Naive thymus-derived CD4-positive, alpha-beta T cell (primary cell): ENCODE data around the gene NDUFV2. TPM values are rescaled to one million over a fixed set of nuclear protein-coding genes. Genes with fewer than 3 reads are reported as not detected.

Experiments used
- ATAC-seq: fragments of 150-1000 bp; cut with Tn5 transposase; 2 replicates; pipeline ENCODE4 v1.10.0; 2021; ENCODE audit warnings: mild to moderate bottlenecking, moderate library complexity
- CTCF ChIA-PET: fragments of 350-600 bp; sonication (Branson Sonifier 250); formaldehyde crosslinking; loops from one replicate; lab custom pipeline; 2021; ENCODE audit warnings: antibody characterized with exemption; lab: Charles Lee
- POLR2A ChIA-PET: fragments of 350-600 bp; sonication (Branson Sonifier 250); formaldehyde crosslinking; loops from one replicate; lab custom pipeline; 2021; ENCODE audit warnings: antibody characterized with exemption, inconsistent platforms; lab: Charles Lee
- DNase-seq, 9 donors: peaks; one replicate each; pipeline versions ENCODE4 v3.0.0 to v3.0.0-alpha.2; 2020 to 2022; ENCODE audit warnings: mixed read lengths in 1 of 9
- H3K27ac ChIP-seq: one replicate; pipeline ENCODE4 v1.7.0; 2013; ENCODE audit warnings: mild to moderate bottlenecking, low read depth, low read length, moderate library complexity
- H3K27me3 ChIP-seq, 2 donors: one replicate each; pipeline ENCODE4 v1.7.0; 2013; ENCODE audit warnings: low read length in 2 of 2, mild to moderate bottlenecking in 2 of 2, moderate library complexity in 2 of 2; ENCODE audit not compliant: control insufficient read depth in 2 of 2, insufficient read depth in 2 of 2
- H3K36me3 ChIP-seq, 3 experiments: 1 replicate in 2 of 3; 2 replicates in 1 of 3; pipeline ENCODE4 v1.7.0; 2013; ENCODE audit warnings: low read length in 3 of 3, mild to moderate bottlenecking in 3 of 3, moderate library complexity in 1 of 3; ENCODE audit not compliant: insufficient read depth in 3 of 3, control insufficient read depth in 2 of 3
- H3K4me1 ChIP-seq, 2 donors: one replicate each; pipeline ENCODE4 v1.7.0; 2013; ENCODE audit warnings: low read length in 2 of 2, mild to moderate bottlenecking in 2 of 2, moderate library complexity in 1 of 2; ENCODE audit not compliant: control insufficient read depth in 2 of 2, insufficient read depth in 2 of 2
- H3K4me3 ChIP-seq: 2 replicates; pipeline ENCODE4 v1.7.0; 2013; ENCODE audit warnings: mild to moderate bottlenecking, low read length
- H3K9me3 ChIP-seq, 3 experiments: 1 replicate in 2 of 3; 2 replicates in 1 of 3; pipeline ENCODE4 v1.7.0; 2013; ENCODE audit warnings: low read length in 3 of 3; ENCODE audit not compliant: control insufficient read depth in 2 of 3
- H3K27ac Mint-ChIP-seq, 9 donors: one replicate each; pipeline ENCODE4 v1.8.0; 2020 to 2022; ENCODE audit warnings: mixed read lengths in 9 of 9, mild to moderate bottlenecking in 8 of 9, moderate library complexity in 5 of 9, inconsistent platforms in 2 of 9
- H3K27me3 Mint-ChIP-seq, 5 donors: one replicate each; pipeline ENCODE4 v1.8.0; 2021 to 2022; ENCODE audit warnings: mixed read lengths in 5 of 5, mild to moderate bottlenecking in 1 of 5
- H3K36me3 Mint-ChIP-seq, 5 donors: one replicate each; pipeline ENCODE4 v1.8.0; 2020 to 2022; ENCODE audit warnings: mixed read lengths in 5 of 5, mild to moderate bottlenecking in 3 of 5, inconsistent platforms in 1 of 5
- H3K4me1 Mint-ChIP-seq, 7 donors: one replicate each; pipeline ENCODE4 v1.8.0; 2020 to 2022; ENCODE audit warnings: mixed read lengths in 7 of 7, mild to moderate bottlenecking in 3 of 7, inconsistent platforms in 1 of 7
- H3K4me3 Mint-ChIP-seq, 10 donors: one replicate each; pipeline ENCODE4 v1.8.0; 2020 to 2022; ENCODE audit warnings: mild to moderate bottlenecking in 10 of 10, mixed read lengths in 10 of 10, moderate library complexity in 6 of 10, inconsistent platforms in 2 of 10
- H3K9me3 Mint-ChIP-seq, 11 donors: one replicate each; pipeline ENCODE4 v1.8.0; 2020 to 2022; ENCODE audit warnings: mixed read lengths in 11 of 11, mild to moderate bottlenecking in 4 of 11, inconsistent platforms in 1 of 11, moderate library complexity in 1 of 11
- intact Hi-C, 2 donors: fragments of 100-400 bp; cut with micrococcal nuclease; formaldehyde crosslinking; loops; one replicate each; pipeline ENCODE4 v1.15.1; 2023
- polyA plus RNA-seq, 2 donors: library from polyadenylated mRNA; unstranded; fragments of 300-500 nt; fragmentation: Illumina TruSeq; gene quantifications; one replicate each; pipeline ENCODE4 v1.2.3, GENCODE V29; 2021
- total RNA-seq, 6 experiments: library from RNA in 5 of 6; stranded (reverse) in 5 of 6; gene quantifications; 1 replicate in 5 of 6; 2 replicates in 1 of 6; pipeline ENCODE4 v1.2.3 and lab custom pipeline; 2021 to 2026

The NDUFV2 gene
- total and polyA plus RNA-seq, 7 experiments from 2014 or later: 127 to 198 (median 171) TPM

DNA sequence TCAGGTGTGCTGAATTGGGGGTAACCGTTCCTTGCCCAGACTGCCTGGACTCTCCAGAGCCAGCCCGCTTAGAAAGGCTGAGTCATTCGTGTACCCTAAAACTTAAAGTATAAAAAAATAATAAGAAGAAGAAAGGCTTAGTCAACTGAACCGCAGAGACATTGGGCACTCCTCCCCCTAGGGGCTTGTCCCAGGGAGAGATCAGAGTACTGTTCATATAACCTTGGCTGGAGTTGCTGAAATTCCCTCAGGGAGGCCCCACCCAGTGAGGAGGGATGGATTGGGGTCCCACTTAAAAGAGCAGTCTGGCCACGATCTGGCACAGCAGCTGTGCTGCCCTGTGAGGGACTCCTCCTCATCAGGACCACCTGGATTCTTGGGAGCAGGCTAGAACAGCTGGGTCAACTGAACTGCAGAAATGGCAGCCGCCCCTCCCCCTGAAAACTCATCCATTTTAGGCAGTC, 71.3 kb downstream of the NDUFV2 start:
- peak; percentile 46 for ATAC-seq
- Histone ChIP-seq H3K9me3 (no peaks in the 10 kb centered on the region), H3K4me1 (peaks cover 23 to 28% of the 10 kb centered on the region in 2 donors), H3K4me3 (no peak overlapping the region), H3K27me3 (no peaks in the 10 kb centered on the region), H3K36me3 (peaks cover 0 to 4% (median 0%) of the 10 kb centered on the region in 3 experiments), H3K27ac (no peak overlapping the region)
- Mint-ChIP-seq H3K9me3 (peaks cover 0 to 25% (median 5%) of the 10 kb centered on the region in 11 donors), H3K4me3 (peak overlapping the region in 1 of 10 donors; percentile 23), H3K36me3 (peaks cover 3 to 49% (median 25%) of the 10 kb centered on the region in 5 donors), H3K27me3 (no peaks in the 10 kb centered on the region), H3K4me1 (peaks cover 32 to 97% (median 77%) of the 10 kb centered on the region in 7 donors), H3K27ac (peak overlapping the region in 2 of 9 donors; percentile 12 to 32)
- no peak for DNase-seq
- intact Hi-C loops: no loop called here
- CTCF ChIA-PET: interaction anchor here (0.6 kb wide), 1 partner anchor 40 kb away, joined by 3 read pairs; no protein-coding TSS in a partner anchor
- POLR2A ChIA-PET: no interaction called here

- POLR2A ChIA-PET: no interaction called here
- Histone ChIP-seq H3K9me3 (no peaks in the 10 kb centered on the region), H3K4me3 (no peak overlapping the region), H3K27me3 (no peaks in the 10 kb centered on the region), H3K36me3 (peaks cover 0 to 4% (median 0%) of the 10 kb centered on the region in 3 experiments), H3K27ac (no peak overlapping the region), H3K4me1 (peaks cover 23 to 28% of the 10 kb centered on the region in 2 donors)
- H3K27ac Mint-ChIP-seq: peak overlapping the region in 4 of 9 donors; percentile 11 to 71 (median 48)
- no peaks in the 10 kb centered on the region for H3K27me3 Mint-ChIP-seq
- peaks cover 31 to 96% (median 77%) of the 10 kb centered on the region in 7 donors for H3K4me1 Mint-ChIP-seq
- H3K4me3 Mint-ChIP-seq: peak overlapping the region in 4 of 10 donors; percentile 1 to 37 (median 31)
- H3K36me3 Mint-ChIP-seq: peaks cover 3 to 48% (median 21%) of the 10 kb centered on the region in 5 donors
- CTCF ChIA-PET: interaction anchor here (0.6 kb wide), 1 partner anchor 39 kb away, joined by 3 read pairs; no protein-coding TSS in a partner anchor
- ATAC-seq: peak; percentile 48
- peaks cover 0 to 20% (median 2%) of the 10 kb centered on the region in 11 donors for H3K9me3 Mint-ChIP-seq
- no peak for DNase-seq
- intact Hi-C loops: no loop called here
Observed at GRCh38 chr18:9174302-9174701, 71.8 kb downstream of the NDUFV2 start.

DNA sequence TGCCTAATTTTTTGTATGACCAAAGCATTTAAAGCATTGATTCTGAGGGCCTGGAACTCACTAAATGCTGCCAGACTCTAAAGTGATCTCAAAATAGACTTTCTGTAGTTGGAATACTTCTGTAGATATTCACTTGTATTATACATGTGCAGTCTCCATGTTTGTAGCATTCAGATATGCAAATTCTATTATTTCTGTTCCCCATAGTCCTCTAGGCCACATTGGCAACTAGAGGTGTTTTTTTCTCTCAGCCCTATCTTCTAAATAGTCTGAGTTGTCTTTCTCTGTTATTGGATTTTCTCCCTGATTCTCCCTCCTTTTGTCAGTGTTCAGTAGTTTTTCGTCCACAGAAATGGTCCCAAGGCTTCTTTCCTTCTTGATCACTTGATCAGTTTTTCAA, 72.6 kb downstream of the NDUFV2 start:
- no peak for DNase-seq
- H3K36me3 ChIP-seq: peaks cover 0 to 4% (median 0%) of the 10 kb centered on the region in 3 experiments
- H3K27me3 ChIP-seq: no peaks in the 10 kb centered on the region
- CTCF ChIA-PET: no interaction called here
- H3K4me1 Mint-ChIP-seq: peaks cover 32 to 95% (median 78%) of the 10 kb centered on the region in 7 donors
- H3K27me3 Mint-ChIP-seq: no peaks in the 10 kb centered on the region
- intact Hi-C loops: no loop called here
- POLR2A ChIA-PET: no interaction called here
- no peak overlapping the region for H3K4me3 ChIP-seq
- peak overlapping the region in 7 of 9 donors; percentile 10 to 74 (median 28) for H3K27ac Mint-ChIP-seq
- peaks cover 3 to 46% (median 18%) of the 10 kb centered on the region in 5 donors for H3K36me3 Mint-ChIP-seq
- peaks cover 23 to 28% of the 10 kb centered on the region in 2 donors for H3K4me1 ChIP-seq
- peak overlapping the region in 3 of 10 donors; percentile 1 to 38 (median 4) for H3K4me3 Mint-ChIP-seq
- H3K27ac ChIP-seq: no peak overlapping the region
- no peaks in the 10 kb centered on the region for H3K9me3 ChIP-seq
- peaks cover 0 to 16% (median 0%) of the 10 kb centered on the region in 11 donors for H3K9me3 Mint-ChIP-seq
- ATAC-seq: no peak

GRCh38 chr18:9177031-9177430, 74.5 kb downstream of the NDUFV2 start:
- Mint-ChIP-seq H3K27me3 (no peaks in the 10 kb centered on the region), H3K27ac (no peak overlapping the region), H3K4me1 (peaks cover 25 to 91% (median 78%) of the 10 kb centered on the region in 7 donors), H3K4me3 (peak overlapping the region in 1 of 10 donors; percentile 15), H3K9me3 (peaks cover 0 to 5% (median 0%) of the 10 kb centered on the region in 11 donors), H3K36me3 (peaks cover 3 to 33% (median 13%) of the 10 kb centered on the region in 5 donors)
- ATAC-seq (no peak), DNase-seq (no peak)
- no peaks in the 10 kb centered on the region for H3K27me3 ChIP-seq
- POLR2A ChIA-PET: no interaction called here
- CTCF ChIA-PET: no interaction called here
- no peak overlapping the region for H3K4me3 ChIP-seq
- H3K9me3 ChIP-seq: no peaks in the 10 kb centered on the region
- no peak overlapping the region for H3K27ac ChIP-seq
- intact Hi-C loops: no loop called here
- H3K36me3 ChIP-seq: peaks cover 0 to 4% (median 0%) of the 10 kb centered on the region in 3 experiments
- H3K4me1 ChIP-seq: peaks cover 23 to 28% of the 10 kb centered on the region in 2 donors

- ATAC-seq: no peak
- no peaks in the 10 kb centered on the region for H3K9me3 ChIP-seq
- peaks cover 23 to 24% of the 10 kb centered on the region in 2 donors for H3K4me1 ChIP-seq
Observed at GRCh38 chr18:9177466-9177865, 75.0 kb downstream of the NDUFV2 start.

DNA sequence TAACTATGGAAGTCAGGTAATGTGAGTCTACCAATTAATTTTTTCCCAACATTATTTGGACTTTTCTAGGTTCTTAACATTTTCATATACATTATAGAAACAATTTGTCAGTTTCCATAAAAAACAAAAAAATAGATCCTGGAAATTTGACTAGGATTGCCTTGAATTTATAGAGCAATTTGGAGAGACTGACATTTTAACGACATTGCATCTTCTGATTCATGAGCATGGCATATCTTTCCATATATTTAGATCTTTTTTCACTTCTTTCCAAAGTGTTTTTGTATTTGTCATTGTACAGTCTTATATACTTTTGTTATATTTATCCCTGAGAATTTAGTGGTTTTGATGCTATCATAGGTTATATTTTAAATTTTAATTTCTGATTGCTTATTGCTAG, 76.1 kb downstream of the NDUFV2 start:
- intact Hi-C loops: loop anchor here in 1 of 2 donors (2.0 kb wide), 2 partner anchors 14 to 72 kb away; no protein-coding TSS in a partner anchor
- ATAC-seq (no peak), DNase-seq (no peak)
- H3K9me3 Mint-ChIP-seq: no peaks in the 10 kb centered on the region
- Histone ChIP-seq H3K4me1 (peaks cover 17 to 23% of the 10 kb centered on the region in 2 donors), H3K9me3 (no peaks in the 10 kb centered on the region), H3K4me3 (no peak overlapping the region), H3K27me3 (no peaks in the 10 kb centered on the region), H3K27ac (no peak overlapping the region), H3K36me3 (peaks cover 0 to 4% (median 0%) of the 10 kb centered on the region in 3 experiments)
- H3K4me3 Mint-ChIP-seq: no peak overlapping the region
- H3K27me3 Mint-ChIP-seq: no peaks in the 10 kb centered on the region
- ChIA-PET CTCF (no interaction called here), POLR2A (no interaction called here)
- peaks cover 24 to 91% (median 84%) of the 10 kb centered on the region in 7 donors for H3K4me1 Mint-ChIP-seq
- peaks cover 3 to 42% (median 23%) of the 10 kb centered on the region in 5 donors for H3K36me3 Mint-ChIP-seq
- peak overlapping the region in 6 of 9 donors; percentile 9 to 86 (median 20) for H3K27ac Mint-ChIP-seq

More at GRCh38 chr18:9177466-9177865, 75.0 kb downstream of the NDUFV2 start:
- H3K36me3 ChIP-seq: peaks cover 0 to 4% (median 0%) of the 10 kb centered on the region in 3 experiments
- ChIA-PET CTCF (no interaction called here), POLR2A (no interaction called here)
- Mint-ChIP-seq H3K27me3 (no peaks in the 10 kb centered on the region), H3K4me1 (peaks cover 21 to 91% (median 78%) of the 10 kb centered on the region in 7 donors), H3K27ac (peak overlapping the region in 2 of 9 donors; percentile 9 to 86), H3K36me3 (peaks cover 3 to 32% (median 13%) of the 10 kb centered on the region in 5 donors), H3K9me3 (peaks cover 0 to under 1% (median 0%) of the 10 kb centered on the region in 11 donors), H3K4me3 (peak overlapping the region in 3 of 10 donors; percentile 10 to 49 (median 14))
- intact Hi-C loops: no loop called here
- H3K27ac ChIP-seq: no peak overlapping the region
- no peak for DNase-seq
- no peaks in the 10 kb centered on the region for H3K27me3 ChIP-seq
- H3K4me3 ChIP-seq: no peak overlapping the region
